NT2/D1 (cell line): ENCODE results near the gene TTC36.

Source experiments
- DNase-seq: peaks from one replicate; pipeline ENCODE4 v3.0.0-alpha.2; 2011; ENCODE audit warnings: low read depth, low spot score
- H3K27me3 ChIP-seq: 2 replicates; pipeline ENCODE4 v1.6.0; 2011; ENCODE audit warnings: mild to moderate bottlenecking; ENCODE audit not compliant: insufficient read length, insufficient read depth
- H3K36me3 ChIP-seq: 2 replicates; pipeline ENCODE4 v1.6.1; 2011; ENCODE audit warnings: mild to moderate bottlenecking, low read length, mixed read lengths; ENCODE audit not compliant: insufficient read depth, insufficient read length
- H3K4me1 ChIP-seq: 2 replicates; pipeline ENCODE4 v1.5.1; 2011; ENCODE audit not compliant: insufficient read depth, insufficient read length
- H3K4me3 ChIP-seq: 2 replicates; pipeline ENCODE4 v1.5.1; 2011; ENCODE audit warnings: low read depth; ENCODE audit not compliant: insufficient read length
- H3K9ac ChIP-seq: 2 replicates; pipeline ENCODE4 v1.6.0; 2011; ENCODE audit warnings: low read depth; ENCODE audit not compliant: insufficient read length
- H3K9me3 ChIP-seq: 2 replicates; pipeline ENCODE4 v1.5.1; 2011; ENCODE audit warnings: mild to moderate bottlenecking, low read length; ENCODE audit not compliant: insufficient read depth
- SUZ12 ChIP-seq: IDR thresholded peaks from 2 replicates; pipeline ENCODE4 v1.6.1; 2011; ENCODE audit not compliant: insufficient read length, insufficient read depth; ENCODE audit errors: extremely low read depth
- YY1 ChIP-seq: IDR thresholded peaks from 2 replicates; pipeline ENCODE4 v1.6.1; 2011; ENCODE audit not compliant: insufficient read length, insufficient read depth
- ZNF274 ChIP-seq: IDR thresholded peaks from 2 replicates; pipeline ENCODE4 v1.6.1; 2011; ENCODE audit warnings: mild to moderate bottlenecking, low read depth, low read length

The TTC36 gene

DNA sequence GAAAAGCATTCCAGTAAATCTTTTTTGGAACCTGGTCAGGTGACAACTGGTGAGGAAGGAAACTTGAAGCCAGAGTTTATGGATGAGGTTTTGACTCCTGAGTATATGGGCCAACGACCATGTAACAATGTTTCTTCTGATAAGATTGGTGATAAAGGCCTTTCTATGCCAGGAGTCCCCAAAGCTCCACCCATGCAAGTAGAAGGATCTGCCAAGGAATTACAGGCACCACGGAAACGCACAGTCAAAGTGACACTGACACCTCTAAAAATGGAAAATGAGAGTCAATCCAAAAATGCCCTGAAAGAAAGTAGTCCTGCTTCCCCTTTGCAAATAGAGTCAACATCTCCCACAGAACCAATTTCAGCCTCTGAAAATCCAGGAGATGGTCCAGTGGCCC is 24.1 kb upstream of the TTC36 start:
- TF ChIP-seq YY1 (no peak), SUZ12 (no peak)
- Histone ChIP-seq H3K36me3 (peaks cover 94% of the 10 kb centered on the region), H3K4me1 (no peaks in the 10 kb centered on the region), H3K4me3 (no peak overlapping the region), H3K9ac (no peak overlapping the region), H3K9me3 (no peaks in the 10 kb centered on the region), H3K27me3 (no peaks in the 10 kb centered on the region)
- no peak for DNase-seq

DNA sequence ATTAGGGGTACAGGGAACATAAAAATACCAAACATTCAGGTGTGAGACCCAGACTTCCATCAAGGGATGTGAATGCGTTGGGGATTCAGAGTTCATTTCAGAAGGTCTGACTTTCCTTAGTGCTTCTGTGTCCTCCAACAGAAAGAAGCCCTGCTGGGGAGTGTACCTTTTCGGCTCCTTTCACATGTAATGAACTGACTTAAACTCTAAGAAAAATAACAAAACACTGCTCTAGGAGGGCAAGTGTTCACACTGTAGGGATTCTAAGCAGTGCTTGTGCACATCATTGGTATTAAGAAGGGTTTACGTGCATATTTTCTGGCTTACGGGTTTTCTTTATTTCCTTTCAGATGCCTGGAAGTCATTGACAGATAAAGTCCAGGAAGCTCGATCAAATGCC is 15.7 kb upstream of the TTC36 start:
- peak; percentile 57 for DNase-seq
- Histone ChIP-seq H3K9ac (no peak overlapping the region), H3K36me3 (peaks cover 85% of the 10 kb centered on the region), H3K4me3 (no peak overlapping the region), H3K9me3 (no peaks in the 10 kb centered on the region), H3K27me3 (no peaks in the 10 kb centered on the region), H3K4me1 (no peaks in the 10 kb centered on the region)
- TF ChIP-seq SUZ12: no peak
- TF ChIP-seq ZNF274: no peak
- no peak for TF ChIP-seq YY1

DNA sequence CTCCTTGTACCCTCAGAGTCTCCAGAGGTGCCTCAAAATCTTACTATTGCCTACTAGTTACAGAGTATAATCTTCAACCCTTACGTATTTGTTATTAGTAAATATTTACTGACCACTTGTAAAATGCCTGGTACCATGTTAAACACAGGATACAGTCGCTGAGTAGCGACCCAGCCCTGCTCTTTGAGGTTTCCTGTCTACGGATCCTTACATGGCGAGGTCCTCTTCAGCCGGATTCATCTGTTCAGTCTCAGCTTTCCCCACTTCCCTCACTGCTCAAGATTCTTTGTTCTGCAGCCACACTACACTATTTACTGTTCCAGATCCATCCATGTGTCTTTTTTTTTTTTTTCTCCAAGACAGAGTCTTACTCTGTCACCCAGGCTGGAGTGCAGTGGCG is 13.2 kb upstream of the TTC36 start:
- no peak for DNase-seq
- no peak overlapping the region for H3K4me3 ChIP-seq
- no peaks in the 10 kb centered on the region for H3K9me3 ChIP-seq
- H3K36me3 ChIP-seq: peaks cover 77% of the 10 kb centered on the region
- no peak for TF ChIP-seq ZNF274
- no peak for TF ChIP-seq SUZ12
- no peak for TF ChIP-seq YY1
- H3K9ac ChIP-seq: no peak overlapping the region
- no peaks in the 10 kb centered on the region for H3K4me1 ChIP-seq
- H3K27me3 ChIP-seq: no peaks in the 10 kb centered on the region

DNA sequence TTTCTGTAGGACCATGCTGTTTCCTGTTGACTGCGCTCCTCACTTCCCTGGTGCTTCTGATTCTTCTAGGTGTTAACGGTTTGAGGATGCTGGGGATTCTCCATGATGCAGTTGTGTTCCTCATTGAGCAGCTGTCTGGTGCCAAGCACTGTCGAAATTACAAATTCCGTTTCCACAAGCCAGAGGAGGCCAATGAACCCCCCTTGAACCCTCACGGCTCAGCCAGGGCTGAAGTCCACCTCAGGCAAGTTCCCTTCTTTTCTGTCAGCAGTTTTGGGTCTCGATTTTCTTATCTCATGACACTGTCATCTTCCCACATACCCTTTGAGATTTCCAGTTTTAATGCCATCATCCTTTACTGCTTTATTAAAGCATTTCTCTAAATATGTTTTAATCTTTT is 7.7 kb upstream of the TTC36 start:
- H3K36me3 ChIP-seq: peaks cover 82% of the 10 kb centered on the region
- no peaks in the 10 kb centered on the region for H3K9me3 ChIP-seq
- H3K9ac ChIP-seq: no peak overlapping the region
- H3K4me3 ChIP-seq: no peak overlapping the region
- H3K27me3 ChIP-seq: no peaks in the 10 kb centered on the region
- peaks cover 2% of the 10 kb centered on the region for H3K4me1 ChIP-seq
- DNase-seq: no peak
- TF ChIP-seq SUZ12 (no peak), YY1 (no peak), ZNF274 (no peak)

DNA sequence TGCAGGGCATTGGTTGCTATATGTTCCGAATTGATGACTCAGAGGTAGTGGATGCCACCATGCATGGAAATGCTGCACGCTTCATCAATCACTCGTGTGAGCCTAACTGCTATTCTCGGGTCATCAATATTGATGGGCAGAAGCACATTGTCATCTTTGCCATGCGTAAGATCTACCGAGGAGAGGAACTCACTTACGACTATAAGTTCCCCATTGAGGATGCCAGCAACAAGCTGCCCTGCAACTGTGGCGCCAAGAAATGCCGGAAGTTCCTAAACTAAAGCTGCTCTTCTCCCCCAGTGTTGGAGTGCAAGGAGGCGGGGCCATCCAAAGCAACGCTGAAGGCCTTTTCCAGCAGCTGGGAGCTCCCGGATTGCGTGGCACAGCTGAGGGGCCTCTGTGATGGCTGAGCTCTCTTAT is 5.4 kb upstream of the TTC36 start:
- Histone ChIP-seq H3K27me3 (no peaks in the 10 kb centered on the region), H3K9me3 (no peaks in the 10 kb centered on the region), H3K4me3 (no peak overlapping the region), H3K9ac (no peak overlapping the region), H3K36me3 (peaks cover 77% of the 10 kb centered on the region), H3K4me1 (peaks cover 2% of the 10 kb centered on the region)
- DNase-seq: no peak
- TF ChIP-seq SUZ12 (no peak), ZNF274 (no peak), YY1 (no peak)

DNA sequence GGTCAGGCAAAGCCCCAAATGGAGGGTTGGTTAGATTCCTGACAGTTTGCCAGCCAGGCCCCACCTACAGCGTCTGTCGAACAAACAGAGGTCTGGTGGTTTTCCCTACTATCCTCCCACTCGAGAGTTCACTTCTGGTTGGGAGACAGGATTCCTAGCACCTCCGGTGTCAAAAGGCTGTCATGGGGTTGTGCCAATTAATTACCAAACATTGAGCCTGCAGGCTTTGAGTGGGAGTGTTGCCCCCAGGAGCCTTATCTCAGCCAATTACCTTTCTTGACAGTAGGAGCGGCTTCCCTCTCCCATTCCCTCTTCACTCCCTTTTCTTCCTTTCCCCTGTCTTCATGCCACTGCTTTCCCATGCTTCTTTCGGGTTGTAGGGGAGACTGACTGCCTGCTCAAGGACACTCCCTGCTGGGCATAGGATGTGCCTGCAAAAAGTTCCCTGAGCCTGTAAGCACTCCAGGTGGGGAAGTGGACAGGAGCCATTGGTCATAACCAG is 4.7 kb upstream of the TTC36 start:
- Histone ChIP-seq H3K36me3 (peaks cover 76% of the 10 kb centered on the region), H3K9ac (no peak overlapping the region), H3K27me3 (no peaks in the 10 kb centered on the region), H3K4me1 (peaks cover 2% of the 10 kb centered on the region), H3K4me3 (no peak overlapping the region), H3K9me3 (no peaks in the 10 kb centered on the region)
- TF ChIP-seq YY1: no peak
- DNase-seq: no peak

DNA sequence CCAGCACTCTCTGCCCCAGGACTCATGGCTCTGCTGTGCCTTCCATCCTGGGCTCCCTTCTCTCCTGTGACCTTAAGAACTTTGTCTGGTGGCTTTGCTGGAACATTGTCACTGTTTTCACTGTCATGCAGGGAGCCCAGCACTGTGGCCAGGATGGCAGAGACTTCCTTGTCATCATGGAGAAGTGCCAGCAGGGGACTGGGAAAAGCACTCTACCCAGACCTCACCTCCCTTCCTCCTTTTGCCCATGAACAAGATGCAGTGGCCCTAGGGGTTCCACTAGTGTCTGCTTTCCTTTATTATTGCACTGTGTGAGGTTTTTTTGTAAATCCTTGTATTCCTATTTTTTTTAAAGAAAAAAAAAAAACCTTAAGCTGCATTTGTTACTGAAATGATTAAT is 2.9 kb upstream of the TTC36 start:
- no peak for DNase-seq
- Histone ChIP-seq H3K4me3 (no peak overlapping the region), H3K9me3 (no peaks in the 10 kb centered on the region), H3K9ac (no peak overlapping the region), H3K4me1 (peaks cover 5% of the 10 kb centered on the region), H3K36me3 (peaks cover 67% of the 10 kb centered on the region), H3K27me3 (no peaks in the 10 kb centered on the region)
- TF ChIP-seq SUZ12: no peak
- no peak for TF ChIP-seq ZNF274
- no peak for TF ChIP-seq YY1
